SK-N-SH (cell line): Measurements from ENCODE around the gene RNF157. TPM values are rescaled to one million over a fixed set of nuclear protein-coding genes. Genes with fewer than 3 reads are reported as not detected.

Experiments
- CTCF ChIA-PET: fragments of 300-600, 350-600 bp; formaldehyde crosslinking; extraction: SDS; loops from one replicate; lab custom pipeline; 2021; lab: Yijun Ruan, JAX
- POLR2A ChIA-PET: fragments of 350-600 bp; sonication (Branson Sonifier 250); formaldehyde crosslinking; extraction: SDS; loops from one replicate; lab custom pipeline; 2020; ENCODE audit warnings: antibody characterized with exemption, inconsistent platforms; lab: Yijun Ruan, JAX
- DNase-seq: peaks from one replicate; pipeline ENCODE4 v3.0.0; 2012
- H2AFZ ChIP-seq: fragments of 200-600 bp; sonication (generic); 2 replicates; pipeline ENCODE4 v1.8.1; 2016; ENCODE audit warnings: antibody characterized with exemption, mild to moderate bottlenecking, low read depth
- H3F3A ChIP-seq: fragments of 200-600 bp; sonication (generic); replicated peaks from 2 replicates; pipeline ENCODE3; 2016; ENCODE audit warnings: antibody characterized with exemption, mild to moderate bottlenecking; ENCODE audit not compliant: insufficient read depth
- H3K27ac ChIP-seq, 2 experiments: fragments of 200-500 bp in 1 of 2; fragments of 200-600 bp in 1 of 2; sonication (Bioruptor generic) in 1 of 2; sonication (generic), shearing (Covaris generic) in 1 of 2; 2 replicates each; pipeline versions ENCODE4 v1.5.1 to v1.6.1; 2014 to 2016; ENCODE audit warnings: low read depth in 2 of 2, inconsistent platforms in 1 of 2, low read length in 1 of 2, mild to moderate bottlenecking in 1 of 2, mixed read lengths in 1 of 2
- H3K27me3 ChIP-seq: fragments of 200-600 bp; sonication (generic), shearing (Covaris generic); 2 replicates; pipeline ENCODE4 v1.6.1; 2016; ENCODE audit warnings: mixed run types; ENCODE audit not compliant: insufficient read depth
- H3K36me3 ChIP-seq, 2 experiments: fragments of 200-500 bp in 1 of 2; fragments of 200-600 bp in 1 of 2; sonication (Bioruptor generic) in 1 of 2; sonication (generic) in 1 of 2; replicated peaks in 1 of 2; 2 replicates each; pipeline versions ENCODE3 to v1.5.1; 2014 to 2016; ENCODE audit warnings: low read length in 1 of 2, mild to moderate bottlenecking in 1 of 2; ENCODE audit not compliant: insufficient read depth in 2 of 2, control insufficient read depth in 1 of 2
- H3K4me1 ChIP-seq, 2 experiments: fragments of 200-500 bp in 1 of 2; fragments of 200-600 bp in 1 of 2; sonication (Bioruptor generic) in 1 of 2; sonication (generic), shearing (Covaris generic) in 1 of 2; 2 replicates each; pipeline versions ENCODE4 v1.5.1 to v1.6.1; 2014 to 2016; ENCODE audit warnings: low read depth in 1 of 2, low read length in 1 of 2, mixed run types in 1 of 2; ENCODE audit not compliant: insufficient read depth in 2 of 2, control insufficient read depth in 1 of 2
- H3K4me2 ChIP-seq: fragments of 200-600 bp; sonication (generic), shearing (Covaris generic); 2 replicates; pipeline ENCODE4 v1.6.1; 2017; ENCODE audit warnings: mixed run types
- H3K4me3 ChIP-seq, 2 experiments: fragments of 200-500 bp in 1 of 2; fragments of 200-600 bp in 1 of 2; sonication (Bioruptor generic) in 1 of 2; sonication (generic), shearing (Covaris generic) in 1 of 2; 2 replicates each; pipeline versions ENCODE4 v1.5.1 to v1.8.1; 2014 to 2016; ENCODE audit warnings: low read depth in 2 of 2, inconsistent platforms in 1 of 2, low read length in 1 of 2, mild to moderate bottlenecking in 1 of 2, mixed read lengths in 1 of 2, moderate library complexity in 1 of 2
- H3K79me2 ChIP-seq: fragments of 200-600 bp; sonication (generic); 2 replicates; pipeline ENCODE4 v1.8.1; 2017; ENCODE audit warnings: mild to moderate bottlenecking; ENCODE audit not compliant: insufficient read depth
- H3K9ac ChIP-seq: fragments of 200-600 bp; sonication (generic); 2 replicates; pipeline ENCODE4 v1.6.1; 2017; ENCODE audit warnings: mixed run types
- H3K9me2 ChIP-seq: fragments of 200-600 bp; sonication (generic); 2 replicates; pipeline ENCODE4 v1.6.1; 2017; ENCODE audit warnings: mixed run types
- H3K9me3 ChIP-seq: fragments of 200-600 bp; sonication (generic); 2 replicates; pipeline ENCODE4 v1.6.1; 2017; ENCODE audit warnings: mixed run types, mild to moderate bottlenecking, moderate library complexity
- H4K20me1 ChIP-seq: fragments of 200-600 bp; sonication (generic); 2 replicates; pipeline ENCODE4 v1.6.1; 2017; ENCODE audit warnings: mild to moderate bottlenecking, mixed run types; ENCODE audit not compliant: insufficient read depth
- CHD2 ChIP-seq: fragments of 150-350 bp; IDR thresholded peaks from 2 replicates; pipeline ENCODE4 v1.6.1; 2018; ENCODE audit warnings: low read length; ENCODE audit not compliant: partially characterized antibody
- FOSL2 ChIP-seq: IDR thresholded peaks from 2 replicates; pipeline ENCODE4 v1.4.0; 2012; ENCODE audit warnings: low read depth, mild to moderate bottlenecking, moderate library complexity, borderline replicate concordance
- FOXM1 ChIP-seq: IDR thresholded peaks from 2 replicates; pipeline ENCODE4 v1.4.0; 2012; ENCODE audit warnings: low read depth, mild to moderate bottlenecking
- GABPA ChIP-seq: IDR thresholded peaks from 2 replicates; pipeline ENCODE4 v1.4.0; 2012; ENCODE audit warnings: low read depth, mild to moderate bottlenecking
- JUND ChIP-seq: IDR thresholded peaks from 2 replicates; pipeline ENCODE4 v1.4.0; 2012
- MEF2A ChIP-seq: IDR thresholded peaks from 2 replicates; pipeline ENCODE4 v1.4.0; 2012; ENCODE audit warnings: low read depth, borderline replicate concordance
- NFIC ChIP-seq: IDR thresholded peaks from 2 replicates; pipeline ENCODE4 v1.4.0; 2012; ENCODE audit warnings: borderline replicate concordance
- NRF1 ChIP-seq: IDR thresholded peaks from 2 replicates; pipeline ENCODE4 v1.6.1; 2012; ENCODE audit warnings: low read depth, mild to moderate bottlenecking, low read length
- RAD21 ChIP-seq: IDR thresholded peaks from 2 replicates; pipeline ENCODE4 v1.6.1; 2012; ENCODE audit warnings: mild to moderate bottlenecking, low read length
- REST ChIP-seq: IDR thresholded peaks from 2 replicates; pipeline ENCODE4 v1.6.1; 2012; ENCODE audit warnings: mild to moderate bottlenecking, low read depth, low read length, moderate library complexity
- RFX5 ChIP-seq: IDR thresholded peaks from 2 replicates; pipeline ENCODE4 v1.6.1; 2012; ENCODE audit warnings: mild to moderate bottlenecking, improper control_type of control experiment, low read length
- SMC3 ChIP-seq: IDR thresholded peaks from 2 replicates; pipeline ENCODE4 v1.6.1; 2012; ENCODE audit warnings: low read depth, low read length, improper control_type of control experiment
- TCF12 ChIP-seq: IDR thresholded peaks from 2 replicates; pipeline ENCODE4 v1.4.0; 2012
- ZBTB33 ChIP-seq: IDR thresholded peaks from 2 replicates; pipeline ENCODE4 v1.4.0; 2012; ENCODE audit warnings: low read depth, borderline replicate concordance
- WGBS: methylation state at CpG from one replicate; pipeline ENCODE4 v1.1.6; 2017; ENCODE audit warnings: low lambda C conversion rate; 5-methylcytosine and 5-hydroxymethylcytosine counted together
- polyA plus RNA-seq, 3 experiments: library from polyadenylated mRNA; depleted of rRNA; stranded (reverse); fragments of >200 nt; gene quantifications; 2 replicates each; pipeline ENCODE4 v1.2.3, GENCODE V29; 2012
- TF ChIP-seq, protein P1 (sequence below): IDR thresholded peaks from 2 replicates; pipeline ENCODE4; 2012

RNF157 gene
- polyA plus RNA-seq, 1 of the 3 experiments (the other 2 are of a cell fraction): 5.2 TPM

GRCh38 chr17:76138234-76138895 is 101.9 kb downstream of the RNF157 start:
- Histone ChIP-seq H3K27me3 (peaks cover 20% of the 10 kb centered on the region; the same call in 1 of the 2 replicates), H4K20me1 (no peaks in the 10 kb centered on the region), H3K36me3 (no peaks in the 10 kb centered on the region), H3K9me2 (no peaks in the 10 kb centered on the region), H3K9me3 (no peaks in the 10 kb centered on the region), H3K4me2 (no peak overlapping the region), H3K79me2 (no peaks in the 10 kb centered on the region), H3K4me3 (no peak overlapping the region), H2AFZ (no peak overlapping the region)
- peak; percentile 56 for DNase-seq
- ChIA-PET CTCF (interaction anchor here (0.9 to 10.9 kb wide), 4 partner anchors 11 to 141 kb away, joined by 3 to 88 read pairs (median 8); no protein-coding TSS in a partner anchor), POLR2A (no interaction called here)
- TF ChIP-seq GABPA (no peak), FOXM1 (no peak), REST (no peak), SMC3 (no peak), NFIC (no peak), ZBTB33 (no peak), NRF1 (no peak), MEF2A (no peak), RAD21 (no peak), FOSL2 (no peak), CHD2 (no peak), TCF12 (no peak), RFX5 (no peak), JUND (no peak)
- TF ChIP-seq, protein P1, sequence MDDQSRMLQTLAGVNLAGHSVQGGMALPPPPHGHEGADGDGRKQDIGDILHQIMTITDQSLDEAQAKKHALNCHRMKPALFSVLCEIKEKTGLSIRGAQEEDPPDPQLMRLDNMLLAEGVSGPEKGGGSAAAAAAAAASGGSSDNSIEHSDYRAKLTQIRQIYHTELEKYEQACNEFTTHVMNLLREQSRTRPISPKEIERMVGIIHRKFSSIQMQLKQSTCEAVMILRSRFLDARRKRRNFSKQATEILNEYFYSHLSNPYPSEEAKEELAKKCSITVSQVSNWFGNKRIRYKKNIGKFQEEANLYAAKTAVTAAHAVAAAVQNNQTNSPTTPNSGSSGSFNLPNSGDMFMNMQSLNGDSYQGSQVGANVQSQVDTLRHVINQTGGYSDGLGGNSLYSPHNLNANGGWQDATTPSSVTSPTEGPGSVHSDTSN: no peak
- TF ChIP-seq, all 33 proteins: peak for 0
- 63% methylated on average over 22 of the region's 23 CpGs for WGBS
- Histone ChIP-seq H3K27ac (no peak overlapping the region), H3F3A (peaks cover 4% of the 10 kb centered on the region), H3K9ac (no peak overlapping the region), H3K4me1 (peaks cover 0 to 16% of the 10 kb centered on the region in 2 experiments; a peak in 2 of 4 replicates)
